Measurements from ENCODE around the gene ALKAL2. TPM values are rescaled to one million over a fixed set of nuclear protein-coding genes. Genes with fewer than 3 reads are reported as not detected.

ALKAL2 gene
- total RNA-seq, 1 experiment from 2014 or later, result 3.5 TPM

GRCh38 chr2:275466-275865, 12.4 kb downstream of the ALKAL2 start (continued):
- TF ChIP-seq, protein P1, sequence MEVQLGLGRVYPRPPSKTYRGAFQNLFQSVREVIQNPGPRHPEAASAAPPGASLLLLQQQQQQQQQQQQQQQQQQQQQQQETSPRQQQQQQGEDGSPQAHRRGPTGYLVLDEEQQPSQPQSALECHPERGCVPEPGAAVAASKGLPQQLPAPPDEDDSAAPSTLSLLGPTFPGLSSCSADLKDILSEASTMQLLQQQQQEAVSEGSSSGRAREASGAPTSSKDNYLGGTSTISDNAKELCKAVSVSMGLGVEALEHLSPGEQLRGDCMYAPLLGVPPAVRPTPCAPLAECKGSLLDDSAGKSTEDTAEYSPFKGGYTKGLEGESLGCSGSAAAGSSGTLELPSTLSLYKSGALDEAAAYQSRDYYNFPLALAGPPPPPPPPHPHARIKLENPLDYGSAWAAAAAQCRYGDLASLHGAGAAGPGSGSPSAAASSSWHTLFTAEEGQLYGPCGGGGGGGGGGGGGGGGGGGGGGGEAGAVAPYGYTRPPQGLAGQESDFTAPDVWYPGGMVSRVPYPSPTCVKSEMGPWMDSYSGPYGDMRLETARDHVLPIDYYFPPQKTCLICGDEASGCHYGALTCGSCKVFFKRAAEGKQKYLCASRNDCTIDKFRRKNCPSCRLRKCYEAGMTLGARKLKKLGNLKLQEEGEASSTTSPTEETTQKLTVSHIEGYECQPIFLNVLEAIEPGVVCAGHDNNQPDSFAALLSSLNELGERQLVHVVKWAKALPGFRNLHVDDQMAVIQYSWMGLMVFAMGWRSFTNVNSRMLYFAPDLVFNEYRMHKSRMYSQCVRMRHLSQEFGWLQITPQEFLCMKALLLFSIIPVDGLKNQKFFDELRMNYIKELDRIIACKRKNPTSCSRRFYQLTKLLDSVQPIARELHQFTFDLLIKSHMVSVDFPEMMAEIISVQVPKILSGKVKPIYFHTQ (CRISPR knock-in tag; IDR thresholded peaks at IDR 0.05), result no peak
- no peak for TF ChIP-seq ELF4 (CRISPR knock-in tag; IDR thresholded peaks at IDR 0.05; ENCODE audit: low read depth)
- TF ChIP-seq MLX (CRISPR knock-in tag; IDR thresholded peaks at IDR 0.05), result no peak
- TF ChIP-seq CREB1 (CRISPR knock-in tag; IDR thresholded peaks at IDR 0.05), result no peak

- Mint-ChIP-seq H3K4me1 (peaks cover 12% of the 10 kb centered on the region; the same call in 1 of the 2 replicates), H3K27me3 (ENCODE audit: low read depth) (no peaks in the 10 kb centered on the region), H3K4me3 (no peak overlapping the region), H3K27ac (no peak overlapping the region), H3K9me3 (no peaks in the 10 kb centered on the region), H3K36me3 (peaks cover 48% of the 10 kb centered on the region)
- POLR2A ChIA-PET, result no interaction called here
- CTCF ChIA-PET, result interaction anchor here (0.7 to 2.4 kb wide), 10 partner anchors 10 to 257 kb away, joined by 3 to 7 read pairs (median 4); partner anchors contain the start of genes ACP1 and ALKAL2
- ATAC-seq (peak; percentile 55), DNase-seq (ENCODE audit: low spot score) (peak; percentile 19)
- TF ChIP-seq SOX15 (CRISPR knock-in tag; IDR thresholded peaks at IDR 0.05), result no peak
- TF ChIP-seq, protein P2, sequence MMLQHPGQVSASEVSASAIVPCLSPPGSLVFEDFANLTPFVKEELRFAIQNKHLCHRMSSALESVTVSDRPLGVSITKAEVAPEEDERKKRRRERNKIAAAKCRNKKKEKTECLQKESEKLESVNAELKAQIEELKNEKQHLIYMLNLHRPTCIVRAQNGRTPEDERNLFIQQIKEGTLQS (CRISPR knock-in tag; conservative IDR thresholded peaks at IDR 0.05), result no peak
- TF ChIP-seq, protein P3, sequence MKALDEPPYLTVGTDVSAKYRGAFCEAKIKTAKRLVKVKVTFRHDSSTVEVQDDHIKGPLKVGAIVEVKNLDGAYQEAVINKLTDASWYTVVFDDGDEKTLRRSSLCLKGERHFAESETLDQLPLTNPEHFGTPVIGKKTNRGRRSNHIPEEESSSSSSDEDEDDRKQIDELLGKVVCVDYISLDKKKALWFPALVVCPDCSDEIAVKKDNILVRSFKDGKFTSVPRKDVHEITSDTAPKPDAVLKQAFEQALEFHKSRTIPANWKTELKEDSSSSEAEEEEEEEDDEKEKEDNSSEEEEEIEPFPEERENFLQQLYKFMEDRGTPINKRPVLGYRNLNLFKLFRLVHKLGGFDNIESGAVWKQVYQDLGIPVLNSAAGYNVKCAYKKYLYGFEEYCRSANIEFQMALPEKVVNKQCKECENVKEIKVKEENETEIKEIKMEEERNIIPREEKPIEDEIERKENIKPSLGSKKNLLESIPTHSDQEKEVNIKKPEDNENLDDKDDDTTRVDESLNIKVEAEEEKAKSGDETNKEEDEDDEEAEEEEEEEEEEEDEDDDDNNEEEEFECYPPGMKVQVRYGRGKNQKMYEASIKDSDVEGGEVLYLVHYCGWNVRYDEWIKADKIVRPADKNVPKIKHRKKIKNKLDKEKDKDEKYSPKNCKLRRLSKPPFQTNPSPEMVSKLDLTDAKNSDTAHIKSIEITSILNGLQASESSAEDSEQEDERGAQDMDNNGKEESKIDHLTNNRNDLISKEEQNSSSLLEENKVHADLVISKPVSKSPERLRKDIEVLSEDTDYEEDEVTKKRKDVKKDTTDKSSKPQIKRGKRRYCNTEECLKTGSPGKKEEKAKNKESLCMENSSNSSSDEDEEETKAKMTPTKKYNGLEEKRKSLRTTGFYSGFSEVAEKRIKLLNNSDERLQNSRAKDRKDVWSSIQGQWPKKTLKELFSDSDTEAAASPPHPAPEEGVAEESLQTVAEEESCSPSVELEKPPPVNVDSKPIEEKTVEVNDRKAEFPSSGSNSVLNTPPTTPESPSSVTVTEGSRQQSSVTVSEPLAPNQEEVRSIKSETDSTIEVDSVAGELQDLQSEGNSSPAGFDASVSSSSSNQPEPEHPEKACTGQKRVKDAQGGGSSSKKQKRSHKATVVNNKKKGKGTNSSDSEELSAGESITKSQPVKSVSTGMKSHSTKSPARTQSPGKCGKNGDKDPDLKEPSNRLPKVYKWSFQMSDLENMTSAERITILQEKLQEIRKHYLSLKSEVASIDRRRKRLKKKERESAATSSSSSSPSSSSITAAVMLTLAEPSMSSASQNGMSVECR (CRISPR knock-in tag; IDR thresholded peaks at IDR 0.05; ENCODE audit: borderline replicate concordance), result no peak
- TF ChIP-seq ZNF232 (CRISPR knock-in tag; IDR thresholded peaks at IDR 0.05), result no peak
- TF ChIP-seq, protein P4, sequence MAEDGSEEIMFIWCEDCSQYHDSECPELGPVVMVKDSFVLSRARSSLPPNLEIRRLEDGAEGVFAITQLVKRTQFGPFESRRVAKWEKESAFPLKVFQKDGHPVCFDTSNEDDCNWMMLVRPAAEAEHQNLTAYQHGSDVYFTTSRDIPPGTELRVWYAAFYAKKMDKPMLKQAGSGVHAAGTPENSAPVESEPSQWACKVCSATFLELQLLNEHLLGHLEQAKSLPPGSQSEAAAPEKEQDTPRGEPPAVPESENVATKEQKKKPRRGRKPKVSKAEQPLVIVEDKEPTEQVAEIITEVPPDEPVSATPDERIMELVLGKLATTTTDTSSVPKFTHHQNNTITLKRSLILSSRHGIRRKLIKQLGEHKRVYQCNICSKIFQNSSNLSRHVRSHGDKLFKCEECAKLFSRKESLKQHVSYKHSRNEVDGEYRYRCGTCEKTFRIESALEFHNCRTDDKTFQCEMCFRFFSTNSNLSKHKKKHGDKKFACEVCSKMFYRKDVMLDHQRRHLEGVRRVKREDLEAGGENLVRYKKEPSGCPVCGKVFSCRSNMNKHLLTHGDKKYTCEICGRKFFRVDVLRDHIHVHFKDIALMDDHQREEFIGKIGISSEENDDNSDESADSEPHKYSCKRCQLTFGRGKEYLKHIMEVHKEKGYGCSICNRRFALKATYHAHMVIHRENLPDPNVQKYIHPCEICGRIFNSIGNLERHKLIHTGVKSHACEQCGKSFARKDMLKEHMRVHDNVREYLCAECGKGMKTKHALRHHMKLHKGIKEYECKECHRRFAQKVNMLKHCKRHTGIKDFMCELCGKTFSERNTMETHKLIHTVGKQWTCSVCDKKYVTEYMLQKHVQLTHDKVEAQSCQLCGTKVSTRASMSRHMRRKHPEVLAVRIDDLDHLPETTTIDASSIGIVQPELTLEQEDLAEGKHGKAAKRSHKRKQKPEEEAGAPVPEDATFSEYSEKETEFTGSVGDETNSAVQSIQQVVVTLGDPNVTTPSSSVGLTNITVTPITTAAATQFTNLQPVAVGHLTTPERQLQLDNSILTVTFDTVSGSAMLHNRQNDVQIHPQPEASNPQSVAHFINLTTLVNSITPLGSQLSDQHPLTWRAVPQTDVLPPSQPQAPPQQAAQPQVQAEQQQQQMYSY (CRISPR knock-in tag; IDR thresholded peaks at IDR 0.05), result no peak
- TF ChIP-seq ZNF425 (CRISPR knock-in tag; conservative IDR thresholded peaks at IDR 0.05), result no peak
- TF ChIP-seq JUN (CRISPR knock-in tag; IDR thresholded peaks at IDR 0.05), result no peak
- no peak for TF ChIP-seq RORB (CRISPR knock-in tag; IDR thresholded peaks at IDR 0.05)
- no peak for TF ChIP-seq SMAD4 (CRISPR knock-in tag; IDR thresholded peaks at IDR 0.05)
- TF ChIP-seq ZNF121 (CRISPR knock-in tag; IDR thresholded peaks at IDR 0.05), result no peak
- TF ChIP-seq IRF1 (CRISPR knock-in tag; IDR thresholded peaks at IDR 0.05), result no peak
- TF ChIP-seq, protein P5, sequence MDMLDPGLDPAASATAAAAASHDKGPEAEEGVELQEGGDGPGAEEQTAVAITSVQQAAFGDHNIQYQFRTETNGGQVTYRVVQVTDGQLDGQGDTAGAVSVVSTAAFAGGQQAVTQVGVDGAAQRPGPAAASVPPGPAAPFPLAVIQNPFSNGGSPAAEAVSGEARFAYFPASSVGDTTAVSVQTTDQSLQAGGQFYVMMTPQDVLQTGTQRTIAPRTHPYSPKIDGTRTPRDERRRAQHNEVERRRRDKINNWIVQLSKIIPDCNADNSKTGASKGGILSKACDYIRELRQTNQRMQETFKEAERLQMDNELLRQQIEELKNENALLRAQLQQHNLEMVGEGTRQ (CRISPR knock-in tag; IDR thresholded peaks at IDR 0.05), result no peak
- TF ChIP-seq HMGA2 (CRISPR knock-in tag; IDR thresholded peaks at IDR 0.05), result no peak
- TF ChIP-seq IRF2 (CRISPR knock-in tag; IDR thresholded peaks at IDR 0.05; ENCODE audit: borderline replicate concordance, low read depth), result no peak
- no peak for TF ChIP-seq NFE2L1 (CRISPR knock-in tag; IDR thresholded peaks at IDR 0.05)
- TF ChIP-seq MYBL2 (CRISPR knock-in tag; IDR thresholded peaks at IDR 0.05), result no peak
Observed at GRCh38 chr2:274503-274902, 13.4 kb downstream of the ALKAL2 start.
